HL-60/S4 treated with phorbol 12-myristate 13-acetate at 8.2 ng/mL for 4 days and 3 days (cell line): ENCODE results near the gene NDUFB10.

ENCODE experiments used
- in situ Hi-C: fragments of 300-500 bp; cut with MboI; formaldehyde crosslinking; loops from 2 replicates; pipeline ENCODE4 v1.15.0; 2022; ENCODE audit warnings: low sequenced_read_pairs

Gene NDUFB10

DNA sequence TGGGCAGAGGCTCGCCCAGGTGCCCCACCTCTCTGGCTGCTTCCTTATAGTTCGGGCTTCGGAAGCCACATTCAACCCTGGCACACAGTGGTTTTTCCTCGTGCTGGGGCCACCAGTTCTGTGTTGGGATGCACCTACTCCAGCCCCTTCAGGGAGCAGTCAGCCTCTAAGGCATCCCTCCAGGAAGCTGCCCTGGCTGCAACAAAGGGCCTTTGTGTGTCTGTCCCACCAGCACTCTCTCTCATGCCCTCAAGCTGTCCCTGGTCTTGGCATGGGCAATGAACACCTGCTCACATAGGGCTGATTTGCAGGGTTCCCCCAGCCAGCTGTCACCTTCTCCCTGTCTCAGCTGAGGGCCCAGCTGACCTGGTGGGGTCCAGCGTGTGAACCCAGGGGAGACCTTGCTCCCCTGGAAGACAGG, 22.7 kb downstream of the NDUFB10 start:
- in situ Hi-C loops: no loop called here

DNA sequence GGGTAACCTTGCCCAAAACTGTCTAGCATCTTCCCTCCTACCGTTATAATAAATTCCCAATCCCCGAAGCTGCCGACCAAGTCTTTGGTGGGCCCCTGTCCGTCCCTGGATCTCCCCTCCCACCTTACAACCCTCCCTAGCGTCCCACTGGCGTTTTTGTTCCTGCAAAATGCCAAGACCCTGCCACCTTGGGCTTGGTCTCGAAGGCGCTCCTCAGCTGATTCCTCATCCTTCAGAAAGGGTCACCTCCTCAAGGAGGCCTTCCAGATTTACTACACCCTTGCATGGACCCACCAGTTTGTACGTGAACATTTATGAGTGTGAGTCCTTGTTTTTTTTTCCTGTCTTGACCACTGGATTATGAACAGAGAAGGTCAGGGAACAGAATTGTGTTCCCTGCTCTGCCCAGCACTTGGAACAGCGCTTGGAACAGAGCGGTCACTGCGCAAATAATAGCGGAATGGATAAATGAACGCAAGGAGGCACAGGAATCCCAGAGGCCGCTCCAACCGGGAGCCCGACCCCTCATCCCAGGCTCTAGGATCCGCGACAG, 23.7 kb downstream of the NDUFB10 start:
- in situ Hi-C loops: no loop called here

GRCh38 chr16:1983544-1984346, 24.4 kb downstream of the NDUFB10 start, which contains the start of gene GFER:
Gene GFER, plus strand, starts transcription at chr16:1984193. Its CDS starts 26 bp downstream, at chr16:1984219.
- in situ Hi-C loops: no loop called here

GRCh38 chr16:1984347-1985225, 25.2 kb downstream of the NDUFB10 start:
- in situ Hi-C loops: no loop called here

DNA sequence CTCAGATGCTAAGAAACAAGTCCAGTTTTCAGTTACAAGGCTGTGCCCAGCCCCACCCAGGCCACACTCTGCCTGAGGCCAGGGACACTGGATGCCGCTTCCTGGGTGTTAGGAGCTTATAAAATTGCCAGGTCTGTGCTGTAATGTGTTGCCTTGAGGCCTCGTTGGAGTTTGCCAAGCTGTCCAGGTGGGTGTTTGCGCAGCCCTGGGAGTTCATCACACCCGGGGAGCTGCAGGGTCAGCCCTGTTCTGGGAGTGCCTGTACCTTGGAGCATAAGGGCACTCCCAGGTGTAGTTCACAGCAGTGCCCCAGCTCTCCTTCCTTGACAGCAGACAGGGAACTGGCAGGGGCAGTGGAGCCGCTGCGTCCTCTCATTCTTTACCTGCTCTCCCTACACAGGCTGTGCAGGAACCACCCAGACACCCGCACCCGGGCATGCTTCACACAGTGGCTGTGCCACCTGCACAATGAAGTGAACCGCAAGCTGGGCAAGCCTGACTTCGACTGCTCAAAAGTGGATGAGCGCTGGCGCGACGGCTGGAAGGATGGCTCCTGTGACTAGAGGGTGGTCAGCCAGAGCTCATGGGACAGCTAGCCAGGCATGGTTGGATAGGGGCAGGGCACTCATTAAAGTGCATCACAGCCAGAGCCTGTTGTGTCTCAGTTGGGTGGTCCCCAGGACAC, 26.3 kb downstream of the NDUFB10 start:
- in situ Hi-C loops: no loop called here

- in situ Hi-C loops: no loop called here
Observed at GRCh38 chr16:1987198-1987597, 27.9 kb downstream of the NDUFB10 start.

DNA sequence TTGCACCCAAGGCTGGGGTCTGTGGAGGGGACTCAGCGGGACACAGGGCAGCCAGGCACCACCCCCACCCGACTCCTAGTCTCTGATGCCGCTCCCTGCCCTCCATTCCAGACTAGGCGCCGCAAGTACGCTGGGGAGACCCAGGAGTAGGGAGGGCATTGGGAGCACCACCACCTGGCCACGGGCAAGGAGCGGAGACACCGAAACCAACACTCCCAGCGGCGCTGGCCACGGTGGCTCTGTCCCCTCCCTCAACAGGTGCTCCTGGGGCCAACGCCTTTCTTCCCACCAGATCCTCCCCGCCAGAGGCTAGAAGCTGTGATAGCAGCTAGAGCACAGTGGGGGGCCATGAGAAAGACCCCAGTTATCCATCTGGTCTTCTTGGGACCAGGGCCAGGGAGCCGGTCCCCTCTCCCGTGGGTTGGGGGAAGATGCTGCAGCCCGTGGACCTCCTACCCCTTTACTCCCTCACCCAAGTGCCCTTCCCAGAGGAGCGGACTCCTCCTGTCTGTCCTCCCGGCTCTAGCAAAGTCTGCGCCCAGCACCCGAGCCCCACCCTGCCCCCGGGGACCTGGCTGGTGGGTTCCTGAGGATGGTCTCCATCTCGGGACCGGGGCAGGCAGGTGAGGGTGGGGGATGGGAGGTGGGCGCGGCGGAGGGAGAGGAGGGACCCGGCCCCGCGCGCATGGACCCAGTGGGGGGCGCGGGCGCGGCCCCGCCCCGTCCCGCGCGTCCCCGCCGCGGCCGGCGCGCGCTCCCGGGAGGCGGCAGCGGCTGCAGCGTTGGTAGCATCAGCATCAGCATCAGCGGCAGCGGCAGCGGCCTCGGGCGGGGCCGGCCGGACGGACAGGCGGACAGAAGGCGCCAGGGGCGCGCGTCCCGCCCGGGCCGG, 30.1 kb downstream of the NDUFB10 start, which contains the start of gene SYNGR3:
Gene SYNGR3 (plus strand): TSS at position 762 of the 892 bp plus-strand sequence. CDS start 133 bp downstream, outside the sequence.
- in situ Hi-C loops: no loop called here

DNA sequence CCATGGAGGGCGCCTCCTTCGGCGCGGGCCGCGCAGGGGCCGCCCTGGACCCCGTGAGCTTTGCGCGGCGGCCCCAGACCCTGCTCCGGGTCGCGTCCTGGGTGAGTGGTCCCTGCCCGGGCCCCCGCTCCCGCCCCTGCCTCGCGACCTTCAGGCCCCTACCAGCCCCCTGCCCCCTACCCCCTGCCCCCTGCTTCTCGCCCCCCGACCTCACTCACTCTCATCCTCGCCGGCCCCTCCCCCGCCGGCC, 30.7 kb downstream of the NDUFB10 start:
- in situ Hi-C loops: no loop called here

GRCh38 chr16:1990351-1991134, 31.2 kb downstream of the NDUFB10 start:
- in situ Hi-C loops: no loop called here

DNA sequence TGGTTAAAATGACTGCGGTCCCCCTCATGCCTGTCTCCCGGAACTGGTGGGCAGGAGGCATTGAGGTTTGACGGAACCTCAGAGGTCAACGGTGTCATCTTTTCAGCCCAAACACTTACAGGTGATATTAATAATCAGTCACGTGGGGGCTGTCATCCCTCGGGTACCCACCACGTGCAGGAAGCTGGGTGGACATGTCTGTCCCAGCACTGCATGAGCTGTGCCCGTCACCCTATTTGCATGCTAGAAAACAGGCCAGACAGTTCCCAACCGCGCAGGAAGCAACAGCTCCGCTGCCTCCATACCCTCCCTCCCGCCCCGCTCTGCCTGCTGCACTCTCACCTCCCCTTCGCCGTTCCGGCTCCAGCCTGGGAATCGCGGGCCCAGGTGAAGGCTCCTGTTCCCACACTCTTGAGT, 31.8 kb downstream of the NDUFB10 start:
- in situ Hi-C loops: no loop called here

GRCh38 chr16:1991588-1991947, 32.2 kb downstream of the NDUFB10 start:
- in situ Hi-C loops: no loop called here

- in situ Hi-C loops: no loop called here
Observed at GRCh38 chr16:1991948-1992703, 32.8 kb downstream of the NDUFB10 start.

DNA sequence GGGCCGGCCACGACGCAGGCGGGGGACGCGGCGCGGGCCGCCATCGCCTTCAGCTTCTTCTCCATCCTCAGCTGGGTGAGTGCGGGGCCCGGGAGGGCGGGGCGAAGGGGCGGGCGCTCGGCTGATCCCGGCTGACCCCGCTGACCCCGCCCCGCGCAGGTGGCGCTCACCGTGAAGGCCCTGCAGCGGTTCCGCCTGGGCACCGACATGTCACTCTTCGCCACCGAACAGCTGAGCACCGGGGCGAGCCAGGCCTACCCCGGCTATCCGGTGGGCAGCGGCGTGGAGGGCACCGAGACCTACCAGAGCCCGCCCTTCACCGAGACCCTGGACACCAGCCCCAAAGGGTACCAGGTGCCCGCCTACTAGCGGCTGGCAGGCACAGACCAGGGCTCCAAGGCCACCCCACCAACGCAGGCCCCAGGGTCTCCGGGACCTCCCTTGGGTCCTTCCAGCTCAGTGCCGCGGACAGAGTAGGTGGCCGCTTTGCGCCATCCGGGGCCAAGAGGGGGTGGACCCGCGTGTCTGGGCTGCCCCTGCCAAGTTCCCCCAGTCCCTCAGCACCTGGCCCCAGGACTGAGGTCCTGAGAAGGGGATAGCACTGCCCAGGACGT, 33.5 kb downstream of the NDUFB10 start:
- in situ Hi-C loops: no loop called here

- in situ Hi-C loops: no loop called here
Observed at GRCh38 chr16:1993731-1994131, 34.4 kb downstream of the NDUFB10 start.

GRCh38 chr16:1997494-1998359, 38.4 kb downstream of the NDUFB10 start:
- in situ Hi-C loops: no loop called here

- in situ Hi-C loops: no loop called here
Observed at GRCh38 chr16:1998360-1998835, 39.1 kb downstream of the NDUFB10 start.
